DOHH2 (cell line): ENCODE results near the gene CFAP68.

Experiments
- H3F3A ChIP-seq: fragments of 200-600 bp; sonication (generic), shearing (Covaris generic); 2 replicates; pipeline ENCODE4 v1.6.0; 2016; ENCODE audit warnings: antibody characterized with exemption, mild to moderate bottlenecking; ENCODE audit not compliant: control insufficient read depth, insufficient read depth
- H3K27ac ChIP-seq: fragments of 200-600 bp; sonication (generic); 2 replicates; pipeline ENCODE4 v1.5.1; 2014; ENCODE audit warnings: low read depth, mild to moderate bottlenecking, low read length, moderate library complexity
- H3K27me3 ChIP-seq: fragments of 200-600 bp; sonication (generic); 2 replicates; pipeline ENCODE4 v1.6.1; 2014; ENCODE audit warnings: mild to moderate bottlenecking, low read length, mixed read lengths; ENCODE audit not compliant: control insufficient read depth
- H3K36me3 ChIP-seq: fragments of 200-600 bp; sonication (generic); 2 replicates; pipeline ENCODE4 v1.6.1; 2014; ENCODE audit warnings: mild to moderate bottlenecking, low read length, moderate library complexity, mixed read lengths; ENCODE audit not compliant: control insufficient read depth
- H3K4me1 ChIP-seq: fragments of 200-600 bp; sonication (generic); 2 replicates; pipeline ENCODE4 v1.6.1; 2014; ENCODE audit warnings: mild to moderate bottlenecking, low read length, mixed read lengths; ENCODE audit not compliant: control insufficient read depth
- H3K4me2 ChIP-seq: fragments of 200-600 bp; sonication (generic); 2 replicates; pipeline ENCODE4 v1.6.0; 2014; ENCODE audit warnings: mild to moderate bottlenecking, low read length, moderate library complexity
- H3K4me3 ChIP-seq: fragments of 200-600 bp; sonication (generic); 2 replicates; pipeline ENCODE4 v1.5.1; 2014; ENCODE audit warnings: mild to moderate bottlenecking, low read length, mixed read lengths
- H3K79me2 ChIP-seq: fragments of 200-600 bp; sonication (generic); 2 replicates; pipeline ENCODE4 v1.6.1; 2014; ENCODE audit warnings: mild to moderate bottlenecking, low read length, mixed read lengths; ENCODE audit not compliant: control insufficient read depth
- H3K9me2 ChIP-seq: fragments of 200-600 bp; sonication (generic); replicated peaks from 2 replicates; pipeline ENCODE4 v1.6.1; 2014; ENCODE audit warnings: mild to moderate bottlenecking, low read length, mixed read lengths; ENCODE audit not compliant: control insufficient read depth
- H3K9me3 ChIP-seq: fragments of 200-600 bp; sonication (generic); 2 replicates; pipeline ENCODE4 v1.6.1; 2014; ENCODE audit warnings: antibody characterized with exemption, low read length, mixed read lengths; ENCODE audit not compliant: control insufficient read depth, insufficient read depth
- H4K20me1 ChIP-seq: fragments of 200-600 bp; sonication (generic); 2 replicates; pipeline ENCODE4 v1.6.0; 2014; ENCODE audit warnings: low read depth, mild to moderate bottlenecking, antibody characterized with exemption, low read length, moderate library complexity; ENCODE audit not compliant: control insufficient read depth, insufficient read depth
- EZH2phosphoT487 ChIP-seq: fragments of 200-600 bp; sonication (generic); IDR thresholded peaks from 2 replicates; pipeline ENCODE4 v1.6.1; 2017; ENCODE audit warnings: borderline replicate concordance, mild to moderate bottlenecking, antibody characterized with exemption, low read length, moderate library complexity, mixed read lengths
- TF ChIP-seq, protein P1 (sequence below): fragments of 200-600 bp; sonication (generic); IDR thresholded peaks from one replicate; pipeline ENCODE4 v1.5.1; 2014; ENCODE audit warnings: antibody characterized with exemption, mild to moderate bottlenecking, low read depth, low read length; ENCODE audit not compliant: poor library complexity, severe bottlenecking

CFAP68 gene

DNA sequence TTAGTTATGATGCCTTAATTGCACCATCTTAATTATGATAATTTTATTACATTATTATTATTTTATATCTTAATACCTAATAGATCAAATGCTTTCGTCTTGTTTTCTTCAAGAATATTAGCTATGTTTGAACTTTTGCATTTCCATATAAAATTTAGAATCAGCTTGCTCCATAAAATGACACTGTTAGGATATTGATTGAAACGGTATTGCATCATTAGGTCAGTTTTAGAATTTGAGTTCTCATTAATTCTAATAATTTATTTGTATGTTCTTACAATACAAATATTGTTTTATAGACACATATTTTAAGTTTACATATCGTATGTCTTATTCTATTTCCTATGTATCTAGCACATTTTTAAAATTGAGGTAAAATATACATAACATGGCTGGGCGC lies 6.7 kb downstream of the CFAP68 start:
- no peaks in the 10 kb centered on the region for H3K9me3 ChIP-seq
- no peaks in the 10 kb centered on the region for H3F3A ChIP-seq
- no peaks in the 10 kb centered on the region for H3K9me2 ChIP-seq
- TF ChIP-seq, protein P1, sequence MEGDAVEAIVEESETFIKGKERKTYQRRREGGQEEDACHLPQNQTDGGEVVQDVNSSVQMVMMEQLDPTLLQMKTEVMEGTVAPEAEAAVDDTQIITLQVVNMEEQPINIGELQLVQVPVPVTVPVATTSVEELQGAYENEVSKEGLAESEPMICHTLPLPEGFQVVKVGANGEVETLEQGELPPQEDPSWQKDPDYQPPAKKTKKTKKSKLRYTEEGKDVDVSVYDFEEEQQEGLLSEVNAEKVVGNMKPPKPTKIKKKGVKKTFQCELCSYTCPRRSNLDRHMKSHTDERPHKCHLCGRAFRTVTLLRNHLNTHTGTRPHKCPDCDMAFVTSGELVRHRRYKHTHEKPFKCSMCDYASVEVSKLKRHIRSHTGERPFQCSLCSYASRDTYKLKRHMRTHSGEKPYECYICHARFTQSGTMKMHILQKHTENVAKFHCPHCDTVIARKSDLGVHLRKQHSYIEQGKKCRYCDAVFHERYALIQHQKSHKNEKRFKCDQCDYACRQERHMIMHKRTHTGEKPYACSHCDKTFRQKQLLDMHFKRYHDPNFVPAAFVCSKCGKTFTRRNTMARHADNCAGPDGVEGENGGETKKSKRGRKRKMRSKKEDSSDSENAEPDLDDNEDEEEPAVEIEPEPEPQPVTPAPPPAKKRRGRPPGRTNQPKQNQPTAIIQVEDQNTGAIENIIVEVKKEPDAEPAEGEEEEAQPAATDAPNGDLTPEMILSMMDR: no peak
- no peak for TF ChIP-seq EZH2phosphoT487
- H3K4me2 ChIP-seq: no peak overlapping the region
- H3K36me3 ChIP-seq: no peaks in the 10 kb centered on the region
- H3K79me2 ChIP-seq: no peaks in the 10 kb centered on the region
- no peaks in the 10 kb centered on the region for H3K27me3 ChIP-seq
- no peak overlapping the region for H3K27ac ChIP-seq
- no peak overlapping the region for H3K4me3 ChIP-seq
- no peaks in the 10 kb centered on the region for H4K20me1 ChIP-seq
- H3K4me1 ChIP-seq: no peaks in the 10 kb centered on the region

DNA sequence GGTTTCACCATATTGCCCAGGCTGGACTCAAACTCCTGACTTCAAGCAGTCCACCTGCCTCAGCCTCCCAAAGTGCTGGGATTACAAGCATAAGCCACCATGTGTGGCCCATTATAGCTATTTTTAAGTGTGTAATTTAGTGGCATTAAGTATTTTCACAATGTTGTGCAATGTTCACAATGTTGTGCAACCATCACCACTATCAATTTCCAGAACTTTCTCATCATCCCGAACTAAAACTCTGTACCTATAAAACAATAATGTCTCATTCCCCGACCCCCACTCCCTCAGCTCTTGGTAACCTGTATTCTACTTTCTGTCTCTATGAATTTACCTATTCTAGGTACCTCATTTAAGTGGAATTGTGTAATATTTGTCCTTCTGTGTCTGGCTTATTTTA lies 7.5 kb downstream of the CFAP68 start:
- no peaks in the 10 kb centered on the region for H3K36me3 ChIP-seq
- no peaks in the 10 kb centered on the region for H3K4me1 ChIP-seq
- H3K27me3 ChIP-seq: no peaks in the 10 kb centered on the region
- no peak for TF ChIP-seq EZH2phosphoT487
- TF ChIP-seq, protein P1: no peak
- no peak overlapping the region for H3K4me2 ChIP-seq
- H3K27ac ChIP-seq: no peak overlapping the region
- no peaks in the 10 kb centered on the region for H3K9me3 ChIP-seq
- H3K9me2 ChIP-seq: no peaks in the 10 kb centered on the region
- no peak overlapping the region for H3K4me3 ChIP-seq
- no peaks in the 10 kb centered on the region for H3F3A ChIP-seq
- no peaks in the 10 kb centered on the region for H3K79me2 ChIP-seq
- H4K20me1 ChIP-seq: no peaks in the 10 kb centered on the region

DNA sequence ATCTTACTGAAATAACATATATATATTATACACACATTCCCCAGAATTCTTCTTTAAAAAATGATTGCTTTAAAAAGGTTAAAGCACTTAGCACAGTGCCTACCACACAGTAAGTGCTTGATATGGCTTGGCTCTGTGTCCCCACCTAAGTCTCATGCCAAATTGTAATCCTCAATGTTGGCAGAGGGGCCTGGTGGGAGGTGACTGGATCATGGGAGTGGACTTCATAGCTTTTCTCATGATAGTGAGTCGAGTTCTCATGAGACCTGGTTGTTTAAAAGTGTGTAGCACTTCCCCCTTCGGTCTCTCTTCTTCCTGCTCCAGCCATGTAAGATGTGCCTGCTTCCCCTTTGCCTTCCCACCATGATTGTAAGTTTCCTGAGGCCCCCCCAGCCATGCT lies 26.1 kb downstream of the CFAP68 start:
- TF ChIP-seq, protein P1: no peak
- no peak for TF ChIP-seq EZH2phosphoT487
- no peaks in the 10 kb centered on the region for H3K36me3 ChIP-seq
- H3K4me2 ChIP-seq: no peak overlapping the region
- H4K20me1 ChIP-seq: no peaks in the 10 kb centered on the region
- no peaks in the 10 kb centered on the region for H3F3A ChIP-seq
- no peak overlapping the region for H3K27ac ChIP-seq
- no peaks in the 10 kb centered on the region for H3K79me2 ChIP-seq
- H3K27me3 ChIP-seq: peaks cover 21% of the 10 kb centered on the region
- no peaks in the 10 kb centered on the region for H3K9me3 ChIP-seq
- H3K9me2 ChIP-seq: no peaks in the 10 kb centered on the region
- H3K4me3 ChIP-seq: no peak overlapping the region
- no peaks in the 10 kb centered on the region for H3K4me1 ChIP-seq

DNA sequence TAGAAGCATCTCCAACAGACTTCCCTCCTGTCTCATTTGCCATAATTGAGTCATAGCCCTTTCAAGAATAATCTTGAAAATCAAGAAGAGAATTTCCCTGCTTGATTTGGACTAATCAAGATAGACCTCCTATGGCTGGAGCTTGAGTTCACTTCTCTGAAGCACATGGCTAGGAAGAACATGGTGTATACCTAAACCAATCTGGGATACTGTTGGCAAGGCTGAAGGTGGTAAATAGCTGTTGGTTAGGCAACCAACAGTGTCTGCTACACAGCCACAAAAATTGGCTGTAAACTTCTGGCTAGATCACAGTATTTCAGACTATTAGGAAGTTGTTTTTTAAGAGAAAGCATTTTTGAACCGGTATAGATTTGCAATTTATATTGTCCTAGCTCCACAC lies 27.3 kb downstream of the CFAP68 start:
- peaks cover 33% of the 10 kb centered on the region for H3K27me3 ChIP-seq
- H4K20me1 ChIP-seq: no peaks in the 10 kb centered on the region
- H3K4me1 ChIP-seq: no peaks in the 10 kb centered on the region
- no peaks in the 10 kb centered on the region for H3K79me2 ChIP-seq
- no peaks in the 10 kb centered on the region for H3K36me3 ChIP-seq
- TF ChIP-seq, protein P1: no peak
- TF ChIP-seq EZH2phosphoT487: no peak
- H3K9me2 ChIP-seq: no peaks in the 10 kb centered on the region
- H3K4me2 ChIP-seq: no peak overlapping the region
- H3K27ac ChIP-seq: no peak overlapping the region
- no peak overlapping the region for H3K4me3 ChIP-seq
- H3K9me3 ChIP-seq: no peaks in the 10 kb centered on the region
- no peaks in the 10 kb centered on the region for H3F3A ChIP-seq
